Hepatocyte (in vitro differentiated cells): ENCODE measurements around the gene XPO1.

ENCODE experiments used
- EZH2 ChIP-seq: fragments of 200-600 bp; sonication (generic); IDR thresholded peaks from 2 replicates; pipeline ENCODE4 v1.6.1; 2016; ENCODE audit warnings: antibody characterized with exemption, mild to moderate bottlenecking, borderline replicate concordance
- TF ChIP-seq, protein P1 (sequence below): fragments of 200-600 bp; sonication (generic); IDR thresholded peaks from 2 replicates; pipeline ENCODE4 v1.5.1; 2016; ENCODE audit warnings: antibody characterized with exemption, mild to moderate bottlenecking; ENCODE audit not compliant: poor library complexity

DNA sequence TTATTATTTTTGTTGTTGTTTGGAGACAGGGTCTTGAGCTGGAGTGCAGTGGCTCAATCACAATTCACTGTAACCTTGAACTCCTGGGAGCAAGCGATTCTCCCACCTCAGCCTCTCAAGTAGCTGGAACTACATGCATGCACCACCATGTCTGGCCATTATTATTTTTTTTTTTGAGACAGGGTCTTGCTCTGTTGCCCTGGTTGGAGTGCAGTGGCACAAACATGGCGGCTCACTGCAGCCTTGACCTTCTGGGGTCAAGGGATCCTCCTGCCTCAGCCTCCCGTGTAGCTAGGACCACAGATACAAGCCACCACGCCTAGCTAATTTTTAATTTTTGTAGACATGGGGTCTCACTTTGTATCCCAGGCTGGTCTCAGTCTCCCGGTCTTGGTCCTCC lies 20.0 kb upstream of the XPO1 start:
- TF ChIP-seq, protein P1, sequence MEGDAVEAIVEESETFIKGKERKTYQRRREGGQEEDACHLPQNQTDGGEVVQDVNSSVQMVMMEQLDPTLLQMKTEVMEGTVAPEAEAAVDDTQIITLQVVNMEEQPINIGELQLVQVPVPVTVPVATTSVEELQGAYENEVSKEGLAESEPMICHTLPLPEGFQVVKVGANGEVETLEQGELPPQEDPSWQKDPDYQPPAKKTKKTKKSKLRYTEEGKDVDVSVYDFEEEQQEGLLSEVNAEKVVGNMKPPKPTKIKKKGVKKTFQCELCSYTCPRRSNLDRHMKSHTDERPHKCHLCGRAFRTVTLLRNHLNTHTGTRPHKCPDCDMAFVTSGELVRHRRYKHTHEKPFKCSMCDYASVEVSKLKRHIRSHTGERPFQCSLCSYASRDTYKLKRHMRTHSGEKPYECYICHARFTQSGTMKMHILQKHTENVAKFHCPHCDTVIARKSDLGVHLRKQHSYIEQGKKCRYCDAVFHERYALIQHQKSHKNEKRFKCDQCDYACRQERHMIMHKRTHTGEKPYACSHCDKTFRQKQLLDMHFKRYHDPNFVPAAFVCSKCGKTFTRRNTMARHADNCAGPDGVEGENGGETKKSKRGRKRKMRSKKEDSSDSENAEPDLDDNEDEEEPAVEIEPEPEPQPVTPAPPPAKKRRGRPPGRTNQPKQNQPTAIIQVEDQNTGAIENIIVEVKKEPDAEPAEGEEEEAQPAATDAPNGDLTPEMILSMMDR: no peak
- TF ChIP-seq EZH2: no peak
